OCI-LY7 (cell line): ENCODE data around the gene PCBP3. TPM values are rescaled to one million over a fixed set of nuclear protein-coding genes. Genes with fewer than 3 reads are reported as not detected.

Source experiments
- BruUV-seq: library from RNA; stranded (reverse); fragments of 400-500 nt; replicated peaks from 2 replicates; lab custom pipeline; 2021; lab: Mats Ljungman, UMichigan
- CTCF ChIA-PET: fragments of 300-600 bp; sonication (Branson Sonifier 250); formaldehyde crosslinking; loops from one replicate; lab custom pipeline; 2022; ENCODE audit warnings: antibody characterized with exemption; ENCODE audit not compliant: unreplicated experiment; lab: Charles Lee
- POLR2A ChIA-PET: fragments of 300-600 bp; sonication (Branson Sonifier 250); formaldehyde crosslinking; loops from one replicate; lab custom pipeline; 2022; ENCODE audit warnings: antibody characterized with exemption; lab: Charles Lee
- DNase-seq: peaks from one replicate; pipeline ENCODE4 v3.0.0-alpha.2; 2015; ENCODE audit warnings: low spot score
- H2AFZ ChIP-seq: fragments of 200-600 bp; sonication (generic), shearing (Covaris generic); 2 replicates; pipeline ENCODE4 v1.6.1; 2014; ENCODE audit warnings: mild to moderate bottlenecking, antibody characterized with exemption, low read length, moderate library complexity
- H3K27ac ChIP-seq: fragments of 200-600 bp; sonication (generic); 2 replicates; pipeline ENCODE4 v1.5.1; 2014; ENCODE audit warnings: mixed run types, low read depth, mild to moderate bottlenecking, moderate library complexity, low read length, inconsistent platforms; ENCODE audit not compliant: poor library complexity, severe bottlenecking
- H3K36me3 ChIP-seq: fragments of 200-600 bp; sonication (generic); 2 replicates; pipeline ENCODE4 v1.6.1; 2014; ENCODE audit warnings: mild to moderate bottlenecking, antibody characterized with exemption, low read length, moderate library complexity, mixed read lengths; ENCODE audit not compliant: insufficient read depth
- H3K4me1 ChIP-seq: fragments of 200-600 bp; sonication (generic); 2 replicates; pipeline ENCODE4 v1.5.1; 2014; ENCODE audit warnings: mild to moderate bottlenecking, low read length; ENCODE audit not compliant: insufficient read depth, poor library complexity, severe bottlenecking
- H3K4me2 ChIP-seq: fragments of 200-600 bp; sonication (generic); 2 replicates; pipeline ENCODE4 v1.6.1; 2014; ENCODE audit warnings: mild to moderate bottlenecking, low read length
- H3K4me3 ChIP-seq: fragments of 200-600 bp; sonication (generic); 2 replicates; pipeline ENCODE4 v1.5.1; 2014; ENCODE audit warnings: mild to moderate bottlenecking, low read depth, low read length; ENCODE audit not compliant: poor library complexity, severe bottlenecking
- H3K79me2 ChIP-seq: fragments of 200-600 bp; sonication (generic); 2 replicates; pipeline ENCODE4 v1.6.1; 2016; ENCODE audit warnings: low read depth, mild to moderate bottlenecking, low read length, moderate library complexity, mixed read lengths; ENCODE audit not compliant: insufficient read depth
- H3K9me2 ChIP-seq: fragments of 200-600 bp; sonication (generic); 2 replicates; pipeline ENCODE4 v1.6.1; 2016; ENCODE audit warnings: mild to moderate bottlenecking, low read length, mixed read lengths; ENCODE audit not compliant: insufficient read depth
- H3K9me3 ChIP-seq: fragments of 200-600 bp; sonication (generic); 2 replicates; pipeline ENCODE4 v1.6.1; 2014; ENCODE audit warnings: mild to moderate bottlenecking, mixed run types, low read length, mixed read lengths
- H4K20me1 ChIP-seq: fragments of 200-600 bp; sonication (generic); 2 replicates; pipeline ENCODE4 v1.6.1; 2014; ENCODE audit warnings: mild to moderate bottlenecking, antibody characterized with exemption, low read length, moderate library complexity, mixed read lengths; ENCODE audit not compliant: insufficient read depth
- EZH2phosphoT487 ChIP-seq: fragments of 200-600 bp; sonication (generic); IDR thresholded peaks from 2 replicates; pipeline ENCODE4 v1.6.1; 2018; ENCODE audit warnings: low read depth, borderline replicate concordance, mild to moderate bottlenecking, mixed run types, antibody characterized with exemption, low read length, moderate library complexity, mixed read lengths
- intact Hi-C: fragments of 100-400 bp; cut with micrococcal nuclease; formaldehyde crosslinking; loops from one replicate; pipeline ENCODE4 v1.10.0; 2022; ENCODE audit not compliant: unreplicated experiment
- total RNA-seq, 2 experiments: library from RNA; depleted of rRNA in 1 of 2; stranded (reverse); fragments of >200 nt in 1 of 2; shearing (Covaris generic) in 1 of 2; gene quantifications; 2 replicates each; pipeline ENCODE4 v1.2.3, GENCODE V29; 2014 to 2022
- TF ChIP-seq, protein P1 (sequence below): fragments of 200-600 bp; sonication (generic); conservative IDR thresholded peaks from 2 replicates; pipeline ENCODE4 v1.5.1; 2014; ENCODE audit warnings: mild to moderate bottlenecking, antibody characterized with exemption, low read length, moderate library complexity, mixed read lengths

PCBP3 gene
- total RNA-seq, 2 experiments from 2014 or later = 0.61 TPM; not detected in 1

DNA sequence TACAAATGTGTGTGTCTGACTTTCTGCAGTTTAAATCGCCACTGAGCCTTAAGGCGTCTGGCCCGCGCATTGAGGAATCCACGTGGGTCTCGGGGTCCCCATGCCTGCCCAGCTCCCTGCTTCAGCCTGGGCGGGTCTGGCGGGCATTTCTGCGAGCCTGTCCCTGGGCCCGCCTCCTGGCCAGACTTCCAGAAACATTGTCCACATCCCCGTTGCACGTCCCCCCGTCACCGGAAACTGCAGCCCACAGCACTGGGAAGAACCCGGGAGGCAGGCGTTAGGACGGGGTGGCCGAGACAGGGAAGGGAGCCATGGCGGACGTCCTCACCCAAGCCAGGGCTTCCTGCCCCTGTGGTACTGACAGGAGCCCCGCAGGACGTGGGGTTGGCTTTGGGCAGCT lies 225.0 kb downstream of the PCBP3 start:
- ChIA-PET POLR2A (no interaction called here), CTCF (no interaction called here)
- Histone ChIP-seq H3K4me1 (no peaks in the 10 kb centered on the region), H3K4me3 (no peak overlapping the region), H2AFZ (no peak overlapping the region), H3K36me3 (no peaks in the 10 kb centered on the region), H3K4me2 (no peak overlapping the region), H4K20me1 (no peaks in the 10 kb centered on the region), H3K79me2 (no peaks in the 10 kb centered on the region), H3K27ac (no peak overlapping the region), H3K9me2 (no peaks in the 10 kb centered on the region), H3K9me3 (no peaks in the 10 kb centered on the region)
- DNase-seq = no peak
- BruUV-seq = no TSS peak
- intact Hi-C loops = no loop called here
- no peak for TF ChIP-seq EZH2phosphoT487
- TF ChIP-seq, protein P1, sequence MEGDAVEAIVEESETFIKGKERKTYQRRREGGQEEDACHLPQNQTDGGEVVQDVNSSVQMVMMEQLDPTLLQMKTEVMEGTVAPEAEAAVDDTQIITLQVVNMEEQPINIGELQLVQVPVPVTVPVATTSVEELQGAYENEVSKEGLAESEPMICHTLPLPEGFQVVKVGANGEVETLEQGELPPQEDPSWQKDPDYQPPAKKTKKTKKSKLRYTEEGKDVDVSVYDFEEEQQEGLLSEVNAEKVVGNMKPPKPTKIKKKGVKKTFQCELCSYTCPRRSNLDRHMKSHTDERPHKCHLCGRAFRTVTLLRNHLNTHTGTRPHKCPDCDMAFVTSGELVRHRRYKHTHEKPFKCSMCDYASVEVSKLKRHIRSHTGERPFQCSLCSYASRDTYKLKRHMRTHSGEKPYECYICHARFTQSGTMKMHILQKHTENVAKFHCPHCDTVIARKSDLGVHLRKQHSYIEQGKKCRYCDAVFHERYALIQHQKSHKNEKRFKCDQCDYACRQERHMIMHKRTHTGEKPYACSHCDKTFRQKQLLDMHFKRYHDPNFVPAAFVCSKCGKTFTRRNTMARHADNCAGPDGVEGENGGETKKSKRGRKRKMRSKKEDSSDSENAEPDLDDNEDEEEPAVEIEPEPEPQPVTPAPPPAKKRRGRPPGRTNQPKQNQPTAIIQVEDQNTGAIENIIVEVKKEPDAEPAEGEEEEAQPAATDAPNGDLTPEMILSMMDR = no peak

DNA sequence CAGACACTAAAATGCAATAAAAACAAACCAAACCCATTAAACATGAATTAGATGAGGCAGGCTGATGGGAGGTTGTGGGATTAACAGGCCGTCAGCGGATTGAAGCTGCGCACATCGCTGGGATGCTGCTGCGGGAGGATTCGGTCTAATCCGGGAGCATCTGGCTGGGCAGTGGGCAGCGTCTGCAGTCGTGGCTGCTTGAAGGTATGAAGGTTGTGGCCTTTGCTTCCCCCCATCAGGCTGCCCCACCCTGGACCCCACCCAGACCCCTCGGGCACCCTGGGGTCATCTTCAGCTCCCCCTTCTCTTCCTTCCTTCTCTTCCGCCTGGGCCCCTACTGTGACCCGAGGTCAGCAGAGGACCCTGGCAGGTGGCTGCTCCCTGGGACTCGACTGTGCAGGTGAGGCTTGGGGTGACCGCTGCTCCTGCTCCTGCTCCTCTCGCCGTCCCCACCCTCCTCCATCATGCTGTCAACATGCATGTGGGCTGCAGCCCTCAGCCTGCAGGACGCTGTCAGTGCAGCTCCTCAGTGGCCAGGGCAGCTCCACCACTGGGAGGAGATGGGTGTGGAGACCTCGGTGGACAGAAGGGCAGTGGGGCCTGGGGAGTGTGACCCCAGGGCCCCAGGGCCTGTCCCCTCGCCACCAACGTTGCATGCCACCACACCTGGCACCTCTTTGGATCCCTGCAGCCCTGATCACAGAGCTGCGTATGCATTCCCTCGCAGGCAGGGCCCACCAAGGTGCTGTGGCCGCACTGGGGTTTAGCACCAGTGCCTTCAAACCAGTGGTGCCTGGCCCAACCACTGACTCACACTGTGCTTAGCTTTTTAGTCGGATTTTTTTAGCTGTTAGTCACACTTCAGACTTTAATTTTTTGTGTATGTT lies 225.8 kb downstream of the PCBP3 start:
- intact Hi-C loops = no loop called here
- no peak overlapping the region for H2AFZ ChIP-seq
- H3K4me3 ChIP-seq = no peak overlapping the region
- no peaks in the 10 kb centered on the region for H3K9me2 ChIP-seq
- H4K20me1 ChIP-seq = no peaks in the 10 kb centered on the region
- no peaks in the 10 kb centered on the region for H3K79me2 ChIP-seq
- BruUV-seq = no TSS peak
- H3K27ac ChIP-seq = no peak overlapping the region
- ChIA-PET POLR2A (no interaction called here), CTCF (no interaction called here)
- no peaks in the 10 kb centered on the region for H3K4me1 ChIP-seq
- DNase-seq = no peak
- H3K9me3 ChIP-seq = no peaks in the 10 kb centered on the region
- H3K4me2 ChIP-seq = no peak overlapping the region
- no peaks in the 10 kb centered on the region for H3K36me3 ChIP-seq
- TF ChIP-seq, protein P1 = no peak
- TF ChIP-seq EZH2phosphoT487 = no peak

DNA sequence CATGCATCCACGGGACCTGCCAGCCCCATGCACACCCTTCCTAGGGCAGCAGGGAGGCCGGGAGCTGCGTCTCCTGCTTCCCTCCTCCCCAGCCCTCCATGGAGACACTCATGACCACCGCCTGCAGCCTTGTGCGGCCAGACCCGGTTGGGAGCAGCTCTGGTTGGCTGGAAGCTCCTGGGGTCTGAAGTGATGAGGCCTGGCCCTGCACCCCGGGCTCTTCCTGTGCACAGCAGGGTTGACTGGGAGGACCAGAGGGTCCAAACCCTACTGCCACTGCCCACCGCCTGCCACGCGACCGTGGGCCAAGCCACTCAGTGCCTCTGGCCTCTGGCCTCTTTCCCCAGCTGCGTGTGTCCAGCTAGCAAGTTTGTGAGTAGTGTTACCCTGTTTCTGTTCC lies 226.9 kb downstream of the PCBP3 start:
- H3K9me3 ChIP-seq = no peaks in the 10 kb centered on the region
- ChIA-PET POLR2A (no interaction called here), CTCF (no interaction called here)
- no peaks in the 10 kb centered on the region for H4K20me1 ChIP-seq
- H2AFZ ChIP-seq = no peak overlapping the region
- H3K79me2 ChIP-seq = no peaks in the 10 kb centered on the region
- no peak overlapping the region for H3K27ac ChIP-seq
- H3K36me3 ChIP-seq = no peaks in the 10 kb centered on the region
- H3K4me3 ChIP-seq = no peak overlapping the region
- no peak overlapping the region for H3K4me2 ChIP-seq
- no peak for DNase-seq
- intact Hi-C loops = no loop called here
- BruUV-seq = no TSS peak
- H3K4me1 ChIP-seq = no peaks in the 10 kb centered on the region
- no peaks in the 10 kb centered on the region for H3K9me2 ChIP-seq
- TF ChIP-seq, protein P1 = no peak
- TF ChIP-seq EZH2phosphoT487 = no peak
